ENCODE data around the gene TSHR. TPM values are rescaled to one million over a fixed set of nuclear protein-coding genes. Genes with fewer than 3 reads are reported as not detected.

Gene TSHR
- total RNA-seq, 4 donors from 2014 or later: 0.62 to 0.73 TPM; not detected in 2

DNA sequence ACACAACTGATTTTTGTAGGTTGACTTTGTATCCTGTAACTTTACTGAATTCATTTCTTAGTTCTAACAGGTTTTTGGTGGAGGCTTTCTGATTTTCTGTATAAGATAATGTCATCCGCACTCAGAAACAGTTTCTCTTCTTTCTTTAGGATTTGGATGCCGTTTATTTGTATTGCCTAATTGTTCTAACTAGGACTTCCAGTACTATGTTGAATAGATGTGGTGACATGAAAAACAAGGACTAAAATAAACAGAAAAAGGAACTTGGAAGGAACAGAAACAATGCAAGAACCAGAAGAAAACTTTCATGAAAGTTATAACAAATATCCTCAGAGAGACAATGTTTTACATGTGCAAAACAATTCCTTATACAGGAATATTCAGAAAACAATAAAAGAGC, 165.1 kb downstream of the TSHR start:
- no peak for DNase-seq
- no peak overlapping the region for H3K27ac ChIP-seq
- no peaks in the 10 kb centered on the region for H3K27me3 ChIP-seq
- no peak overlapping the region for H3K4me3 ChIP-seq
- no peaks in the 10 kb centered on the region for H3K9me3 ChIP-seq
- no peaks in the 10 kb centered on the region for H3K36me3 ChIP-seq
- TF ChIP-seq POLR2A (IDR thresholded peaks at IDR 0.05): no peak
- TF ChIP-seq, protein P1, sequence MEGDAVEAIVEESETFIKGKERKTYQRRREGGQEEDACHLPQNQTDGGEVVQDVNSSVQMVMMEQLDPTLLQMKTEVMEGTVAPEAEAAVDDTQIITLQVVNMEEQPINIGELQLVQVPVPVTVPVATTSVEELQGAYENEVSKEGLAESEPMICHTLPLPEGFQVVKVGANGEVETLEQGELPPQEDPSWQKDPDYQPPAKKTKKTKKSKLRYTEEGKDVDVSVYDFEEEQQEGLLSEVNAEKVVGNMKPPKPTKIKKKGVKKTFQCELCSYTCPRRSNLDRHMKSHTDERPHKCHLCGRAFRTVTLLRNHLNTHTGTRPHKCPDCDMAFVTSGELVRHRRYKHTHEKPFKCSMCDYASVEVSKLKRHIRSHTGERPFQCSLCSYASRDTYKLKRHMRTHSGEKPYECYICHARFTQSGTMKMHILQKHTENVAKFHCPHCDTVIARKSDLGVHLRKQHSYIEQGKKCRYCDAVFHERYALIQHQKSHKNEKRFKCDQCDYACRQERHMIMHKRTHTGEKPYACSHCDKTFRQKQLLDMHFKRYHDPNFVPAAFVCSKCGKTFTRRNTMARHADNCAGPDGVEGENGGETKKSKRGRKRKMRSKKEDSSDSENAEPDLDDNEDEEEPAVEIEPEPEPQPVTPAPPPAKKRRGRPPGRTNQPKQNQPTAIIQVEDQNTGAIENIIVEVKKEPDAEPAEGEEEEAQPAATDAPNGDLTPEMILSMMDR (IDR thresholded peaks at IDR 0.05): no peak
- no peaks in the 10 kb centered on the region for H3K4me1 ChIP-seq
- intact Hi-C loops (cut with DNase I; ENCODE audit: low total_unique reads): no loop called here

DNA sequence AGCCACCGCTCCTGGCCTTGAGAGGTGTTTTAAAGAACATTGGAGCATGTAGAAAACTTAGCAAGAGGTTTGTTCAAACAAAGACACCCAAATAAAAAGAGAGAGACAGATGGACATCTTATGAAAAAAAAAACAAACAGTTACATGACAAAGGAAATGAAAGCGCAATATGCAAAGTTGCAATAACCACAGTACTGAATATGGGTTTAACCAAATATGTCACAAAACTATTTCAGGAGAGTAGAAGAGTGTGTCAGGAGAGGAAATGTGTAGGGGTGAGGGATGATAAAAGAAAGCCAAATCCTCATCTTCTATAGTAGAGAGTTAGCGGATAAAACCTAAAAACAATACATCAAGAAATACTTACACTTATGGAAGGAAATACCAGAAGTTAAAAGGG, 166.9 kb downstream of the TSHR start:
- TF ChIP-seq, protein P1 (IDR thresholded peaks at IDR 0.05): no peak
- TF ChIP-seq POLR2A (IDR thresholded peaks at IDR 0.05): no peak
- Histone ChIP-seq H3K27ac (no peak overlapping the region), H3K27me3 (no peaks in the 10 kb centered on the region), H3K4me1 (no peaks in the 10 kb centered on the region), H3K36me3 (no peaks in the 10 kb centered on the region), H3K4me3 (no peak overlapping the region), H3K9me3 (no peaks in the 10 kb centered on the region)
- intact Hi-C loops (cut with DNase I; ENCODE audit: low total_unique reads): no loop called here
- no peak for DNase-seq

DNA sequence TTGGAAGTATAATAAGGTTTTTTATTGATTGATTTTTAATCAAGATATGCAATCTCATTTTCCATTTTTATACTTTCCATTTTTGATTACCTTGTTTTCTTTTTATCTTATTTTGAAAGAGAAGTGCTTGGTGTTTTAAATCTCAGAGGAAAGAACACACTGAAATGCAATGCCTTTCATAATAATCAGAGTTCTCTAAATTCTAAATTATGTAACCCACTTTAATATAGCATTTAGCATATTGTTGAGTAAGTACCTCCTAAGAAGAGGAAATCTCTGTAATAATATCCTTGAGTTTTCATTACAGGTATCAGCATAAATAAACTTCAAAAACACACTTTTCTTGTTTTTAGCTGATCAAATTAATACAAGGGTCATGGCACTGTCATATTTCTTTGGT, 168.4 kb downstream of the TSHR start:
- intact Hi-C loops (cut with DNase I; ENCODE audit: low total_unique reads): no loop called here
- TF ChIP-seq, protein P1 (IDR thresholded peaks at IDR 0.05): no peak
- TF ChIP-seq POLR2A (IDR thresholded peaks at IDR 0.05): no peak
- Histone ChIP-seq H3K36me3 (no peaks in the 10 kb centered on the region), H3K4me3 (no peak overlapping the region), H3K27ac (no peak overlapping the region), H3K4me1 (no peaks in the 10 kb centered on the region), H3K27me3 (no peaks in the 10 kb centered on the region), H3K9me3 (no peaks in the 10 kb centered on the region)
- DNase-seq: no peak

DNA sequence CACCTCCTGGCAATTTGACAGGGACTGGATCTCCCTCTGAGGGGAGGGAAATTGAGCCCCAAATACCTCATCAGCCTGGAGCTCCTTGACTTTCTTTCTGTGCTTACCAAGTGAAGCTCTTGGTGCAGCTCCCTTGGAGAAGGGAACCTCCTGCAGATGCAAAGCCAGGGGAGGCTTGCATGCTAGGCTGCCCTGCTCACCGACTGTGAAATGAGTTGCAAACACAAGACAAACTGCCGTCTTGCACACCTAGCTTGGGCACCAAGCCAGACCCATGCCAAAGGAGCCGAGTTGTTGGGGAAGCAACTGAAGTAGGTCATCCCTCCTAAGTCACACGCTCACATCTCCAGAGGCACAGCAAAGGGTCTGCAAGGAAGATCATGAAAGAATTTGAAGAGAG, 170.1 kb downstream of the TSHR start:
- DNase-seq: no peak
- intact Hi-C loops (cut with DNase I; ENCODE audit: low total_unique reads): no loop called here
- Histone ChIP-seq H3K36me3 (no peaks in the 10 kb centered on the region), H3K27ac (no peak overlapping the region), H3K4me3 (no peak overlapping the region), H3K4me1 (no peaks in the 10 kb centered on the region), H3K27me3 (no peaks in the 10 kb centered on the region), H3K9me3 (no peaks in the 10 kb centered on the region)
- no peak for TF ChIP-seq POLR2A (IDR thresholded peaks at IDR 0.05)
- TF ChIP-seq, protein P1 (IDR thresholded peaks at IDR 0.05): no peak

DNA sequence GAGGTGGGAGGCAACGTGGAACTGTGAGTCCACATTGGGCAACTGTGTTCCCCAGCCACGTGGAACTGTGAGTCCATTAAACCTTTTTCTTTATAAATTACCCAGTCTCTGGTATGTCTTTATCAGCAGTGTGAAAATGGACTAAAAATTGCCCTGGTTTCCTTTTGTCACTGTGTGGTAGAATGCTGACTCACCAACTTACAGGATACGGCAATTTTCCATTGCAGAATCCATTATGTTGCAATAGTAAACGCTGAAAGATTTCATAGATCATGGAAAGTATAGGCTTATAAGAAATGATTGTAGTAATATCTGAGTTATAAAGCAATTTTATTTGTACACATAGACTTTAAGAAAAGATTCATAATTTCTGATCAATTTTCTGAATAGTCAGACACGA, 172.4 kb downstream of the TSHR start:
- no peak for DNase-seq
- H3K4me1 ChIP-seq: no peaks in the 10 kb centered on the region
- TF ChIP-seq, protein P1 (IDR thresholded peaks at IDR 0.05): no peak
- no peak for TF ChIP-seq POLR2A (IDR thresholded peaks at IDR 0.05)
- no peak overlapping the region for H3K4me3 ChIP-seq
- intact Hi-C loops (cut with DNase I; ENCODE audit: low total_unique reads): no loop called here
- no peaks in the 10 kb centered on the region for H3K9me3 ChIP-seq
- H3K36me3 ChIP-seq: no peaks in the 10 kb centered on the region
- no peak overlapping the region for H3K27ac ChIP-seq
- no peaks in the 10 kb centered on the region for H3K27me3 ChIP-seq
